ENCODE data around the gene ZBTB7B.

The ZBTB7B gene

DNA sequence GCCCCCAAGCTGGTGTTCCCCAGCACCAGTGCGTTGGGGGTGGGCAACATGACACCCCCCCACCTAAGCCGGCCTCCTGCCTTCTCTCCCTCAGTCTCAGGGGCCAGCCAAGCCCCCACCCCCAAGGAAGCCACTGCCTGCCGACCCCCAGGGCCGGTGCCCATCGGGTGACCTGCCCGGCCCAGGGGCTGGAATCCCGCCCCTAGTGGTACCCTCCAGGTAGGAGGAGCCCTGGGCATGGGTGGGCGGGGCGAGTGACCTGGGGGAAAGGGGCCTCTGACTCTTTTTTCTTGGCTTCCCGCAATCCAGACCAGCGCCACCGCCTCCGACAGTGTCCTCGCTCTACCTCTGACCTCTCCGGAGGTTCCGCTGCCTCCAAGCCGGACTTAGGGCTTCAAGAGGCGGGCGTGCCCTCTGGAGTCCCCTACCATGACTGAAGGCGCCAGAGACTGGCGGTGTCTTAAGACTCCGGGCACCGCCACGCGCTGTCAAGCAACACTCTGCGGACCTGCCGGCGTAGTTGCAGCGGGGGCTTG is 59.6 kb downstream of the ZBTB7B start:
- Mint-ChIP-seq H3K9me3 (no peaks in the 10 kb centered on the region), H3K36me3 (peaks cover 6% of the 10 kb centered on the region), H3K27me3 (no peaks in the 10 kb centered on the region), H3K4me3 (peak overlapping the region; percentile 96), H3K27ac (no peak overlapping the region), H3K4me1 (peaks cover 24% of the 10 kb centered on the region)
- ATAC-seq (ENCODE audit: low read depth) (no peak), DNase-seq (ENCODE audit: low spot score in 2 of 2) (no peak)

DNA sequence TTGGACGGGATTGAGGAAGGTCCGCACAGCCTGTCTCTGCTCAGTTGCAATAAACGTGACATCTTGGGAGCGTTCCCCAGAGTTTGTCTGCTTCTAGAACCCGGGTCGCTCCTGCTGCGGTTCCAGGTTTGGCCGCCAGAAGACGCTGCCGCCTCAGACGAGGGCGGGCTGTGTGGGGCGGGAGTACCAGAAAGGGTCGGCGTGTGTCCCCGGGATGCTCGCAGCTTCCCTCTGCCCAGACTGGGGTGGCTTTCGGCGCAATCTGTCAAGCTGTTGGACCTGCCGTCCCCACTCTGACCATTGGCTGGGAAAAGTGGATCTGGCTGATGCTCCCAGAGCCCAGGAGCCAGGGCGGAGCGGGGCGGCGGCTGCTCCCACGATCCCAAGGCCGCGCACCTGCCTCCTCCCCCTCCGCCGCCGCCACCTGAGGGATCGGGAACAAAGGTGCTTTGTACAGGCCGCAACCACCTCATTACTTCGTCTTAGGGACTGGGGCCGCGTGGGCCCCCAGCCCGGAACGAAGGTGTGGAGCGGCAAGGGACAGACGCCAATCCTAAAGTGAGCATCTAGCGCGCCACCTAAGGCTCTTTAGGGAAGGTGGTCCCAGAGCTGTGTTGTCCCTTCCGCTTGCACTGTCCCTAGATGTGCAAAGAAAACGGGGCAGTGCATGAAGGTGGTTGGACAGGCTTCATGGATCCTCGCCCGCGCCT is 60.3 kb downstream of the ZBTB7B start:
- H3K4me1 Mint-ChIP-seq, result peaks cover 26% of the 10 kb centered on the region
- H3K27ac Mint-ChIP-seq, result peak overlapping the region; percentile 11
- H3K36me3 Mint-ChIP-seq, result peaks cover 9% of the 10 kb centered on the region
- H3K4me3 Mint-ChIP-seq, result peak overlapping the region; percentile 96
- no peaks in the 10 kb centered on the region for H3K9me3 Mint-ChIP-seq
- ATAC-seq (ENCODE audit: low read depth) (peak; percentile 22), DNase-seq (ENCODE audit: low spot score in 2 of 2) (peak; percentile 78 to 86)
- no peaks in the 10 kb centered on the region for H3K27me3 Mint-ChIP-seq

DNA sequence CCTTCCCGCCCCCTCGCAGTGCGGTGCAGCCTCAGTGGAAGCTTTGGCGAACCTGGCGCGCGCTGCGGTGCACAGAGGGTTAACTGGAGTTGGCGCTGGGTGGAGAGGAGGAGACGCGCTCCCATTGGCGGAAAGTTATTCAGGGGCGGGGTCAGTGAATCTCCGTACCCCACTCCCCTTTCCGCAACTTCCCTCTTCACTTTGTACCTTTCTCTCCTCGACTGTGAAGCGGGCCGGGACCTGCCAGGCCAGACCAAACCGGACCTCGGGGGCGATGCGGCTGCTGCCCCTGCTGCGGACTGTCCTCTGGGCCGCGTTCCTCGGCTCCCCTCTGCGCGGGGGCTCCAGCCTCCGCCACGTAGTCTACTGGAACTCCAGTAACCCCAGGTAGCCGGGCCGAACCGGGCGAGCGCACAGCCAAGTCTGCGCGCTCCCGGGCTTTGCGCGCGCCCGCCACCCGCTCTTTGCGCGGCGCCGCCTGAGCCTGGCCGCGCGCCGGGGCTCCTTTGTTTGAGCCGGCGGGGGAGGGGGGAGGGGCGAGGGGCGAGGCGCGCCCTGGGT is 61.0 kb downstream of the ZBTB7B start, which contains the start of gene EFNA4:
EFNA4 (plus strand) TSS at position 191 of the 561 bp plus-strand sequence; CDS start at position 275, 84 bp downstream.
- ATAC-seq (ENCODE audit: low read depth) (peak; percentile 83), DNase-seq (ENCODE audit: low spot score in 2 of 2) (peak; percentile 83 to 87)
- H3K27me3 Mint-ChIP-seq, result no peaks in the 10 kb centered on the region
- peak within 1 kb of the TSS; percentile 96 for H3K4me3 Mint-ChIP-seq
- H3K4me1 Mint-ChIP-seq, result peaks cover 29% of the 10 kb centered on the region
- H3K9me3 Mint-ChIP-seq, result no peaks in the 10 kb centered on the region
- H3K27ac Mint-ChIP-seq, result peak within 1 kb of the TSS; percentile 67
- H3K36me3 Mint-ChIP-seq, result peaks cover 13% of the 10 kb centered on the region

DNA sequence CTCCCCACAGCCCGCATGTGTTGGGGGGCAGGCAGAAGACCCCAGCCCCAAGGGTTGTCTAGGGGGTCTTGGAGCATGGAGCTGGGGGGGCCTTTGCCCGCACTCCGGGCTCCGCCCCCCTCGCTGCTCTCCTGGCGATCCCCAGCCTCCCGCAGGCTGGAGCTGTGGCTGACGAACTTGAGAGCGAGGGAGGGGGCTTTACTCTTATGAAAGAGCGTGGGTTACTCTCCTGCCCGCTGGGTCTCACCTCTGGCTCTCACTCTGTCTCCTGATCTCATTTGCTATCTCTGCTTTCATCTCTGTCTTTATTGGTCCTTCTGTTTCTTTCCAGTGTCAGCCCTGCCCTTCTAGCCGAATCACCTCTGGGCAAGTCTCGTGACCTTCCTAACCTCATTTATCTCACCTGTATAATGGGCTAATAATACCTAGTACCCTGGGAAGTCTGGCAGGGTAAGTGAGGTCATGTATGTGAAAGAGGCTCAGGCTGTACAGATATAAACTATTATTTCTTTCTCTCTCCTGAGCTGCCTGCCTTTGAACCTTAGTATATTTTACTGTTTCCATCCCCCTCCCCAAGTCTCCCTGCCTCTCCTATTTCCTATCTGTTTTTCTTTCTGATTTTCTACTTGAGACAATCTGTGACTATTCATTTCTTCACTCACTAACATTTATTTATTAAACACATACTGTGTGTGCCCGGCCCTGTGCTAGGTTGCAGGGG is 61.7 kb downstream of the ZBTB7B start:
- peaks cover 29% of the 10 kb centered on the region for H3K4me1 Mint-ChIP-seq
- H3K9me3 Mint-ChIP-seq, result no peaks in the 10 kb centered on the region
- DNase-seq (ENCODE audit: low spot score in 2 of 2), result no peak
- H3K27ac Mint-ChIP-seq, result peak overlapping the region; percentile 67
- peaks cover 14% of the 10 kb centered on the region for H3K36me3 Mint-ChIP-seq
- no peak for ATAC-seq (ENCODE audit: low read depth)
- peak overlapping the region; percentile 92 for H3K4me3 Mint-ChIP-seq
- H3K27me3 Mint-ChIP-seq, result no peaks in the 10 kb centered on the region

DNA sequence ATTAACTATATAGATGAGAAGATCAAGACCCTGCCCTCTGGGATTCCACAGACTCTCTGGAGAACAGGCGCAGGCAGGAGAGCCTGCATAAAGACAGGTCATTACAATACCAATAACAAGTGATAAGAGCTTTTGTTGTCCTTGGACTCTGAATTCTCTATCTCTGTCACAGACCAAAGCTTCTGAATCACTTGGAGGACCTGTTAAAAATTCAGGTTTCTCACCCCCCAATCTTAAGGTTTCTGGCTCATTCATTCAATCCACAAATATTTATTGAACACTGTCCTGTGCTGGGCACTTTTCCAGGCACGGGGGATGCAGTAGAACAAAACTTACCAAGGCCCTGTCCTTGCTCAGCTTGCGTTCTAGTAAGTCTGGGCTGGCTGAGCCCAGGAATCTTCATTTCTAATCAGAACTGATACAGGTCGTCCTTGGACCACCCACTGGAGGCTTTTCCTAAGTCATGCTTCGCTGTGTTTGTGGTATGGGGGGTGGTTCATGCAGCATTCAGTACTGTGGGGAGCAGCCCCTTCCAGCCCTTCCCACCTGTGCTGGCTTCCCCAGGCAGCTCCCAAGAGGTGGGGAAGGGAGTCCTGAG is 62.3 kb downstream of the ZBTB7B start:
- Mint-ChIP-seq H3K4me3 (peak overlapping the region; percentile 92), H3K4me1 (peaks cover 29% of the 10 kb centered on the region), H3K36me3 (peaks cover 14% of the 10 kb centered on the region), H3K27me3 (no peaks in the 10 kb centered on the region), H3K9me3 (no peaks in the 10 kb centered on the region), H3K27ac (peak overlapping the region; percentile 67)
- no peak for DNase-seq (ENCODE audit: low spot score in 2 of 2)
- no peak for ATAC-seq (ENCODE audit: low read depth)

DNA sequence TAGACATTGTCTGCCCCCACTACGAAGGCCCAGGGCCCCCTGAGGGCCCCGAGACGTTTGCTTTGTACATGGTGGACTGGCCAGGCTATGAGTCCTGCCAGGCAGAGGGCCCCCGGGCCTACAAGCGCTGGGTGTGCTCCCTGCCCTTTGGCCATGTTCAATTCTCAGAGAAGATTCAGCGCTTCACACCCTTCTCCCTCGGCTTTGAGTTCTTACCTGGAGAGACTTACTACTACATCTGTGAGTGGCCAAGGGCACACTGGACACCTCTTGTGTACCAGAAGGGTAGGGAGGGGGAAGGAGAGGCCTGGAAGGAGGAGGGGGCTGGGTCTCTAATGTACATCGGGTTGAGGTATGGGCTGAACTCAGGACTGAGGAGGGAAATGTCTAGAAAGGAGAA is 64.2 kb downstream of the ZBTB7B start:
- Mint-ChIP-seq H3K27ac (no peak overlapping the region), H3K27me3 (no peaks in the 10 kb centered on the region), H3K4me1 (peaks cover 28% of the 10 kb centered on the region), H3K36me3 (peaks cover 14% of the 10 kb centered on the region), H3K4me3 (no peak overlapping the region), H3K9me3 (no peaks in the 10 kb centered on the region)
- ATAC-seq (ENCODE audit: low read depth), result no peak
- no peak for DNase-seq (ENCODE audit: low spot score in 2 of 2)
